HUES6 (cell line): ENCODE measurements around the gene PARP8.

Source experiments
- H3K27ac ChIP-seq: 2 replicates; pipeline ENCODE4 v1.7.0; 2013; ENCODE audit warnings: low read depth, mild to moderate bottlenecking, low read length, inconsistent platforms
- H3K27me3 ChIP-seq: 2 replicates; pipeline ENCODE4 v1.6.1; 2013; ENCODE audit warnings: low read length; ENCODE audit not compliant: control insufficient read depth, insufficient read depth
- H3K36me3 ChIP-seq: 2 replicates; pipeline ENCODE4 v1.6.1; 2013; ENCODE audit warnings: low read length; ENCODE audit not compliant: control insufficient read depth, insufficient read depth
- H3K4me1 ChIP-seq: 2 replicates; pipeline ENCODE4 v1.6.1; 2013; ENCODE audit warnings: low read length; ENCODE audit not compliant: control insufficient read depth, insufficient read depth
- H3K4me3 ChIP-seq: 2 replicates; pipeline ENCODE4 v1.5.1; 2013; ENCODE audit warnings: low read depth, low read length
- H3K9ac ChIP-seq: one replicate; pipeline ENCODE4 v1.6.1; 2013; ENCODE audit warnings: mild to moderate bottlenecking, low read length
- H3K9me3 ChIP-seq: 2 replicates; pipeline ENCODE4 v1.6.1; 2013; ENCODE audit warnings: low read depth, low read length; ENCODE audit not compliant: control insufficient read depth, insufficient read depth

Gene PARP8

DNA sequence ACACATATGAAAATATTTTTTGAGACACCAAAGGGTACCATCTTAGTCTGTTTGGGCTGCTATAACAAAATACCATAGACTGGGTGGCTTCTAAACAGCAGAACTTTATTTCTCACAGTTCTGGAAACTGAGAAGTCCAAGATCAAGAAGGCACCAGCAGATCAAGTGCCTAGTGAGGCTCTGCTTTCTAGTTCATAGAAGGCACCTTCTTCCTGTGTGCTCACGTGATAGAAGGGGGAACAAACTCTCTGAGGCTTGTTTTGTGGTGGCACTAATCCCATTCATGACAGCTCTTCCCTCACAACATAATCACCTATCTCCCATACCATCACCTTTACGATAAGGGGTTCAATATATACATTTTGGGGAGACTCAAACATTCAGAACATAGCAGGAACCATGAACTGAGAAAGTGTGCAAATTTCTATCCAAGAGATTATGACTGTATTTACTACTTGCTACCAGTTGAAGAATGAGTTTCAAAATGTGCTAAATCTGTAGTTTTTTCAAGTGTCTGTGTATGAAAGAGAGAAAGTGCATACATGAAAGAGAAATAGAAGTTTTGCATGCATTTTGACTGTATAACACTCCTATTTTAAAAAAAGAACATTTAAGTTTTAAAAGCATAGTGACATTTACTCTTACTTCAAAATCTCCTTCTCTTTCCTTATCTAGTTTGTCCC, 207.3 kb downstream of the PARP8 start:
- no peak overlapping the region for H3K27ac ChIP-seq
- no peak overlapping the region for H3K9ac ChIP-seq
- H3K4me1 ChIP-seq = no peaks in the 10 kb centered on the region
- H3K9me3 ChIP-seq = no peaks in the 10 kb centered on the region
- no peaks in the 10 kb centered on the region for H3K36me3 ChIP-seq
- no peak overlapping the region for H3K4me3 ChIP-seq
- H3K27me3 ChIP-seq = peaks cover 4% of the 10 kb centered on the region; the same call in 1 of the 2 replicates

DNA sequence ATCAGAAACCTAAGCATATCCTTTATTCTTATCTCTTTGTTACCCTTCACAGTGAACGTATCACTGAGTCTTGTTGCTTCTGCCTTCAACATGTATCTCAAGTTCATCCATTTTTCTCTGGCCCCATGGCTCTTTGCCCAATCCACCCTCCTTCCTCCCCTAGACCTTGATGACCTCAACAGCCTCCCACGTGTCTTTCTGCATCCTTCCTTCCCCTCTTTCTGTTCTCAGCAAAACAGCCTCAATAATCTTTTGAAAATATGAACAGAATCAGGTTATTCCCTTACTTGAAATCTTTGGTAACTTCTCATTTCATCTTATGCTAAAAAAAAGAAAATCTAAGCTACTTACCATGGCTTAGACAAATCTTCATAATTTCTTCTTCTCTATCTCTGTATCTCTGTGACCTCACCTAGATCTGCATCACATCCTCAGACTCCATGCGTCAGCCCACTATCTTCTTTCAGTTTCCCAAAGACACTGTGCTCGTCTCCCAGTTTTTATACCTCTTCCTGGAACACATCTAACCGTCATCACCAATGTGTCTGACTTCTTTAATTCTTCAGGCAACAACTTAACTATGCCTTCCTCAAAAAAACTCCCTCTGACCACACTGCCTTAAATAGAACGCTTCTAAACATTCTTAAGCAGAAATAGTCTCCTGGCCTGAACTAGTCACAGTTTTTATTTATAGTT, 208.0 kb downstream of the PARP8 start:
- Histone ChIP-seq H3K9me3 (no peaks in the 10 kb centered on the region), H3K27ac (no peak overlapping the region), H3K9ac (no peak overlapping the region), H3K4me1 (no peaks in the 10 kb centered on the region), H3K27me3 (peaks cover 4% of the 10 kb centered on the region; the same call in 1 of the 2 replicates), H3K36me3 (no peaks in the 10 kb centered on the region), H3K4me3 (no peak overlapping the region)

DNA sequence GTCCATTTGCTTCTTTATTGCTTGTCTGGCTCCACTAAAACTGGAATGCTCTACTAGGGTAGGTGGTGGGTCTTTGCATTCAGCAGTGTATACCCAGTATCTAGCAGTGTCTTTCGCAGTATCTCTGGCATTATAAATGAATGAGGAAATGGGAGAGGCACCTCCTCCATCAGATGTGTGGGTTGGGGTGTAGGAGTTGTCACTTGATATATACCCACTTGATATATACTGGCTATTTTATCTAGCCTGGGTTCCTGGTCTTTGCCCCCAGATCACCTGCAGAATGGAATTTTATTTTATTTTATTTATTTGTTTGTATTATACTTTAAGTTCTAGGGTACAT, 208.5 kb downstream of the PARP8 start:
- no peaks in the 10 kb centered on the region for H3K36me3 ChIP-seq
- H3K9ac ChIP-seq = no peak overlapping the region
- no peak overlapping the region for H3K4me3 ChIP-seq
- H3K27me3 ChIP-seq = peaks cover 4% of the 10 kb centered on the region; the same call in 1 of the 2 replicates
- no peaks in the 10 kb centered on the region for H3K9me3 ChIP-seq
- no peak overlapping the region for H3K27ac ChIP-seq
- H3K4me1 ChIP-seq = no peaks in the 10 kb centered on the region

DNA sequence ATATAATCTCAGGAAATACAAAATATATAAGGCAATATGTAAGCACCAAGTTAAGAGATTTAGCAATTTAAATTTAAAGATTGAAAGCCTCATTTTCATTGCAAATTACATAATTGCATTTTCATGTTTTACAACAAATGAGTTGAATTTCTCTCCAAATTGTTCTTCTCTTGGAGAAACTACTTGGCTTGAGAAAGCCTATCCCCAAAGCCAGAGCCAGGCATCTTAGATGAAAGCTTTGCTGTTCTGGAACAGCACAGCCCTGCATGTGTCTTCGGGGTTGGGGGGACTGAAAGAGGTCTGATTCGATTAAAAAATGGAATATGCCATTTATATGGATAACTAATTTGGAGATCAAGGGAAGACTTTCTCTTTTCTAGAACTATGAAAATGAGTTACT, 212.0 kb downstream of the PARP8 start:
- H3K4me3 ChIP-seq = no peak overlapping the region
- H3K9me3 ChIP-seq = no peaks in the 10 kb centered on the region
- H3K36me3 ChIP-seq = no peaks in the 10 kb centered on the region
- no peak overlapping the region for H3K9ac ChIP-seq
- no peak overlapping the region for H3K27ac ChIP-seq
- H3K27me3 ChIP-seq = no peaks in the 10 kb centered on the region; the same call in 1 of the 2 replicates
- H3K4me1 ChIP-seq = no peaks in the 10 kb centered on the region

DNA sequence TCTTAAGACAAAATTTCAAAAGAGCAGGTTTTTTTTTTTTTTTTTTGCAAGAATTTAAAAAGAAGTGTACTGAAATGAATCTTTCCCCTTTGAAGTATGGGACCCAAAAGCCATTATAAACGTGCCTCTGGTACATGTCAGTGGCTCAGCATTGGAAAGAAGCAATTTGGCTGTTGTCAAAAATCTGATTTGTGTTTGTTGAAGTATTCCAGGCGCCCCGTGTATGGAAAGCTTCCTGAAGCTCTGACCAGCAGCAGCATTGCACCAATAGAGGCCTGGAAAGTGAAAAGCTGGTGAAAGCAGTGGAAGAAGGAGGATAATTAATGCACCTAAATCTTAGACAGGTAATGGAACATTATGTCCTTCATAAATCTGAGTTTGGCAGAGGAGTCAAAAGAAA, 215.0 kb downstream of the PARP8 start:
- Histone ChIP-seq H3K4me3 (no peak overlapping the region), H3K9ac (no peak overlapping the region), H3K36me3 (no peaks in the 10 kb centered on the region), H3K9me3 (no peaks in the 10 kb centered on the region), H3K4me1 (no peaks in the 10 kb centered on the region), H3K27me3 (peaks cover 3% of the 10 kb centered on the region; the same call in 1 of the 2 replicates), H3K27ac (no peak overlapping the region)

DNA sequence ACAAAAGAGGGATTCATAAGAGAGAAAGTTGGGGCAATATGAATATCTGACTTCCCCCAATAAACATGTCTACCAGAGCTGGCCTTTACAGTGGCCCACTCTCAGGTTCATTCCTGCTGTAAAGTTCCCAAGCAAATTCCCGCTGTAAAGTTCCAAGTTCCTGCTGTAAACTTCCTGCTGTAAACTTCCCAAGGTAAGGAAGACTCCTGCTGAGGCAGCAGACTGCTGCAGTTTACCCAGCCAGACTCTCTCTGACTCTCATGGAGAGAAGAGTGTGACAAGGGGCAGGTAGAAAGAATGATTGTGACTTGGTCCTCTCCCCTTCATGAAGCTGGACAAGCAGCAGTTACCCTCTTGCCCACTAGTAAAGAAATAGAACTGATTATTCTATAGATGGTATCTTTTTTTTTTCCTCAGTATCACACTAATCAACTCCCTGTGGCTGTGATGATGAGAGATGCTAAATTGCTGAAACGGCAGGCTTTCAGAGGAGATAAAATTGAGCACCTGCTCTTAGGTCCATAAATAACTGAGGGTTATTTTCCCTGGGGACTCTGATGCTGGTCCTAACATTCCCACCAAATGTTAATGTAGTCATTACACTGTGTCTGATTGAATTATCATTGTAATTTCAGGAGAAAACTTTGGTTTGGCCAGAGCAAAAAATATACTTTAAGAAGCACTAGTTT, 220.4 kb downstream of the PARP8 start:
- H3K27me3 ChIP-seq = peaks cover 3% of the 10 kb centered on the region; the same call in 1 of the 2 replicates
- no peaks in the 10 kb centered on the region for H3K36me3 ChIP-seq
- no peak overlapping the region for H3K4me3 ChIP-seq
- no peaks in the 10 kb centered on the region for H3K9me3 ChIP-seq
- no peaks in the 10 kb centered on the region for H3K4me1 ChIP-seq
- H3K27ac ChIP-seq = no peak overlapping the region
- no peak overlapping the region for H3K9ac ChIP-seq

DNA sequence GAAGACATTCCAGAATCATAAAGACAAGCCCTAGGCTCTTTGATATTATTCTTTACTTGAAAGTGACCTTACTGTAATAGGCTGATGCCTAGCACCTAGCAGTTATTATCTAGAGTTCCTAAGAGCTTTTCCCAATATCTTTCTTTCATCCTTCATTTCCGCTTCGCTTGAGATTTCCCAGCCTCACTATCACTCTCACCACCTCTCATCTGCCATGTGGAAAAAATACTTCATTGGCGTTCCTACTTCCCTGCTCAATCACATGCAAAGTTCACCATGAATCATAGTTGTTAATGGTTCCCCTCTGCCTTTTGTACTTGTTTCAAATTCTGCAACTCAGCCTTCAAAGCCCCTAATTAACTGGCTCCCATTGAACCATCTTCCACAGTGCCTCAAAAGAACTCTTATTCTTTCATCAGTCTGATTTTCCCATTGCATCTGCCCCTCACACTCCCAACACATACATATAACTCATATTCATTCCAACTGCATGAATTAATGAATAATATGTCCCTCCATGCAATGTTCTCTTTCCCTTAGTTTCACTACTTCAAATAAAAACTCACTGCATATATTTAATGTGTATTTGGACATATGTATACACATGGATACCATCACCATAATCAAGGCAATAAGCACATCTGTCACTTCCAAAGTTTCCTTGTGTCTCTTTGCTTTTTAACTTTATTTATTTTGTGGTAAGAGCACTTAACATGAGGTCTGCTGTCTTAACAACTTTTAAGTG, 221.6 kb downstream of the PARP8 start:
- Histone ChIP-seq H3K4me1 (no peaks in the 10 kb centered on the region), H3K9me3 (no peaks in the 10 kb centered on the region), H3K36me3 (no peaks in the 10 kb centered on the region)

DNA sequence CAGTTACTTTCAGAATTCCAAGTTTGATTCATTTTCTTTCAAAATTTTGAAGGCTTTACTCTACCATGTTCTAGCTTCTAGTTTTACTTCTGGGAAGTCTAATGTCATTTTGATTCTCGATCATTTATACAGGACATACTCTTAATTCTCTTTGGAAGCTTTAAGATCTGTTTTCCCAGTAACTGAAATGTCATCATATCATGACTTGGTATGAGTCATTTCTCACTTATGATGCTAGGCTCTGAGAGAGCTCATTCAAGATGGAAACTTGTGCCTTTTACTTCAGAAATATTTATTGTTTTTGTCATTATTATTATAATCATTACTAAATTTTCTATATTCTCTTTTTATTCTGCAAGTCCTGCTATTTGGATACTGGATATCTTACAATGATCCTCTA, 222.3 kb downstream of the PARP8 start:
- Histone ChIP-seq H3K36me3 (no peaks in the 10 kb centered on the region), H3K4me1 (no peaks in the 10 kb centered on the region), H3K4me3 (no peak overlapping the region), H3K9ac (no peak overlapping the region), H3K9me3 (no peaks in the 10 kb centered on the region), H3K27ac (no peak overlapping the region), H3K27me3 (peaks cover 3% of the 10 kb centered on the region; the same call in 1 of the 2 replicates)

More for the DNA sequence above, 221.6 kb downstream of the PARP8 start:
- no peak overlapping the region for H3K27ac ChIP-seq
- peaks cover 3% of the 10 kb centered on the region; the same call in 1 of the 2 replicates for H3K27me3 ChIP-seq
- no peak overlapping the region for H3K9ac ChIP-seq
- H3K4me3 ChIP-seq = no peak overlapping the region

DNA sequence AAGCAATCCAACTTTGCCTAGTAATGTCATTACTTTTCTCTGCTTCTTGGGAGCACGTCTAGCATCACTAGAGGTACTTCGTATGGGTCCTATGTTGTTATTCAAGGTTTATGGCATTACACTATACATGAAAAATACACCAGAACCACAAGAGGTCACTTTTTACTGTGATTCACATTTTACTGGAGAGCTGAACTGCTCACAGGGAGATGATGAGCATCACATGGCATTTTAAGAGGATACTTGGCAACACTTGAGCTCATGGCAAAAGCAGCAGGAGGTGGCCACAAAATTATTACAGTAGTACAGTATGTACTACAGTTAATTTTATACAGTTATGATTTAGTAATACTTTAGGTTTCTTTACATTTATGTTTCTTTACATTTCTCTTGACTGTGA, 223.4 kb downstream of the PARP8 start:
- Histone ChIP-seq H3K4me1 (no peaks in the 10 kb centered on the region), H3K9ac (no peak overlapping the region), H3K36me3 (no peaks in the 10 kb centered on the region), H3K27me3 (peaks cover 2% of the 10 kb centered on the region; the same call in 1 of the 2 replicates), H3K4me3 (no peak overlapping the region), H3K9me3 (no peaks in the 10 kb centered on the region), H3K27ac (no peak overlapping the region)
